Peyer's patch (tissue), 4 donors: ENCODE results near the gene SLC12A8. TPM values are rescaled to one million over a fixed set of nuclear protein-coding genes. Genes with fewer than 3 reads are reported as not detected.

Source experiments
- DNase-seq, 3 donors: peaks; one replicate each; pipeline ENCODE4 v3.0.0-alpha.2; 2017 to 2019
- H3K27ac ChIP-seq, 4 donors: fragments of 200-600 bp; sonication (generic); one replicate each; pipeline ENCODE4 v1.5.1; 2016 to 2019
- H3K27me3 ChIP-seq, 2 donors: fragments of 200-600 bp; sonication (generic); one replicate each; pipeline ENCODE4 v1.5.1; 2019
- H3K36me3 ChIP-seq, 3 donors: fragments of 200-600 bp; sonication (generic); one replicate each; pipeline ENCODE4 v1.5.1; 2016 to 2019
- H3K4me1 ChIP-seq, 4 donors: fragments of 200-600 bp; sonication (generic); one replicate each; pipeline ENCODE4 v1.5.1; 2016 to 2019
- H3K4me3 ChIP-seq, 4 donors: fragments of 200-600 bp; sonication (generic); 1 replicate in 3 of 4; 2 replicates in 1 of 4; pipeline ENCODE4 v1.5.1; 2016 to 2019; ENCODE audit warnings: mild to moderate bottlenecking in 1 of 4
- H3K9me3 ChIP-seq, 4 donors: fragments of 200-600 bp; sonication (generic); one replicate each; pipeline ENCODE4 v1.5.1; 2016 to 2019; ENCODE audit warnings: mild to moderate bottlenecking in 1 of 4
- CTCF ChIP-seq, 6 experiments: fragments of 450-650 bp in 4 of 6; fragments of 200-600 bp in 2 of 6; sonication (generic) in 1 of 6; IDR thresholded peaks; one replicate each; pipeline ENCODE4 v1.5.1; 2017 to 2019; ENCODE audit warnings: antibody characterized with exemption in 6 of 6, mild to moderate bottlenecking in 3 of 6, moderate library complexity in 1 of 6
- POLR2A ChIP-seq, 2 donors: fragments of 450-650 bp; IDR thresholded peaks; one replicate each; pipeline ENCODE4 v1.5.1; 2017; ENCODE audit warnings: antibody characterized with exemption in 2 of 2, mild to moderate bottlenecking in 2 of 2, moderate library complexity in 2 of 2
- total RNA-seq, 4 donors: library from RNA; depleted of rRNA; stranded (reverse); fragments of >200 nt; gene quantifications; one replicate each; pipeline ENCODE4 v1.1.0, GENCODE V29; 2016

Gene SLC12A8
- total RNA-seq, 4 donors from 2014 or later = 24.2 to 31.4 (median 26.3) TPM

- DNase-seq = no peak
- no peak overlapping the region for H3K4me3 ChIP-seq
- peak overlapping the region in 1 of 4 donors; percentile 21 for H3K27ac ChIP-seq
- no peaks in the 10 kb centered on the region for H3K27me3 ChIP-seq
- no peaks in the 10 kb centered on the region for H3K9me3 ChIP-seq
- TF ChIP-seq POLR2A (IDR thresholded peaks at IDR 0.05) (no peak), CTCF (IDR thresholded peaks at IDR 0.05) (no peak)
- peaks cover 0 to 13% (median 5%) of the 10 kb centered on the region in 4 donors for H3K4me1 ChIP-seq
- no peaks in the 10 kb centered on the region for H3K36me3 ChIP-seq
These were observed 75.1 kb downstream of the SLC12A8 start for GRCh38 chr3:125137358-125138033.

DNA sequence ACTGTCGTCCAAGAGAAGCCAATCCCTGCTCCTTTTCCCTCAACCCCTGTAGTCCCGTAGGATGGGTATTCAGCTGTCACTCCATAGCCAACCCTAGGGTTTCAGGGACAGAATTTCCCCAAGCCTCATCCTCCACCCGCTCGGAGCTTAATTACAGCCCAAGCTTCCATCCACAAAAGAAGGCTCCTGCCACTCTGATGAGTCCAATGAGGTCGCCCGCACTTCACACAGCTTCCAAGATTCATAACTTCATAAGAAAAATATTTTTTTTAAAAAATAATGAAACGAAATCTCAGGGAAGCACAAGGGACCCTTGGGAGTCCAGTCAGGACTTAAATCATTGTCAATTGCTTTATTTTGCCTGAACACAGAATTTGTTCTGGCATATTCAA lies 75.6 kb downstream of the SLC12A8 start:
- H3K4me3 ChIP-seq = no peak overlapping the region
- H3K9me3 ChIP-seq = no peaks in the 10 kb centered on the region
- H3K27me3 ChIP-seq = no peaks in the 10 kb centered on the region
- no peak overlapping the region for H3K27ac ChIP-seq
- DNase-seq = no peak
- peaks cover 0 to 7% (median 3%) of the 10 kb centered on the region in 4 donors for H3K4me1 ChIP-seq
- TF ChIP-seq CTCF (IDR thresholded peaks at IDR 0.05) (no peak), POLR2A (IDR thresholded peaks at IDR 0.05) (no peak)
- no peaks in the 10 kb centered on the region for H3K36me3 ChIP-seq

DNA sequence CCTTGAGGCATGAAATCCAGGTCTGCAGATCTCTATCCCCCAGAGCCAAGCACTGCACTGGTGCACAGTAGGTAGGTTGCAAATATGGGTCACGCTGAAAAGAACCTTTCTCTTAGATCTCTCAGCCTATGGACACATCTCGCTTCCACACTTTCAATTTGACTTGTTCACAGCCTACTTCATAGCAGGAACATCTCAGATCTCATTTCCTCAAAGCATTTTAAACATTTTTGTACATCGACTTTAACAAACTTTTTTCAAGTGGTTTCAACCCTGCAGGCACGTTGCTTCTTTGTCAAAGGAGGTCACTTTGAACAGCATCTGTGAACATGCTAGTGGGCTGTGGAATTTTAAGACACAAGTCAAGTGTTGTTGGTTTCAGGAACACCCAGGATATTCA lies 76.0 kb downstream of the SLC12A8 start:
- peaks cover 0 to 7% (median 2%) of the 10 kb centered on the region in 4 donors for H3K4me1 ChIP-seq
- no peaks in the 10 kb centered on the region for H3K9me3 ChIP-seq
- no peaks in the 10 kb centered on the region for H3K36me3 ChIP-seq
- H3K4me3 ChIP-seq = no peak overlapping the region
- no peak for TF ChIP-seq CTCF (IDR thresholded peaks at IDR 0.05)
- no peak for TF ChIP-seq POLR2A (IDR thresholded peaks at IDR 0.05)
- DNase-seq = no peak
- H3K27ac ChIP-seq = no peak overlapping the region
- H3K27me3 ChIP-seq = no peaks in the 10 kb centered on the region

- TF ChIP-seq CTCF (IDR thresholded peaks at IDR 0.05) (no peak), POLR2A (IDR thresholded peaks at IDR 0.05) (no peak)
- H3K4me3 ChIP-seq = no peak overlapping the region
- no peak for DNase-seq
- H3K36me3 ChIP-seq = no peaks in the 10 kb centered on the region
- H3K27me3 ChIP-seq = no peaks in the 10 kb centered on the region
- H3K27ac ChIP-seq = no peak overlapping the region
- H3K4me1 ChIP-seq = no peaks in the 10 kb centered on the region
- H3K9me3 ChIP-seq = no peaks in the 10 kb centered on the region
These were observed 77.6 kb downstream of the SLC12A8 start for GRCh38 chr3:125134952-125135351.

DNA sequence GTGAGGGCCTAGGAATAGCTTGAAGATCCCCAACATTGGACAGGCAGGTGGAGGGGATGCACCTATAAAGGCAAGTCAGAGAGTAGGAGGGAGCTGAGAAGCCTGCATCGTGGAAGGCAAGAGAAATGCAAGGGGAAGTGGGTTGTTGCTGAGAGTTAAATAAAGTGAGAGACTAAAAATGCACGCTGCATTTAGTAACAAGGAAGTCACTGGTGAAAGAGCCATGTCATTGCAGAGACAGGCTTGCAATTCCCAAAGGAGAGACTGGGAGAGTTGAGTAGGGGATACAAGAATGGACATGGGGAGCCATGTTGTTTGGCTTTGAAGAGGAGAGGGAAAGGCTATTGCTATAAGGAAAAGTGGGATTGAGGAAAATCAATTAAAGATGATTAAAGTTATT lies 79.7 kb downstream of the SLC12A8 start:
- Histone ChIP-seq H3K27ac (no peak overlapping the region), H3K4me3 (no peak overlapping the region), H3K36me3 (no peaks in the 10 kb centered on the region), H3K9me3 (no peaks in the 10 kb centered on the region), H3K4me1 (no peaks in the 10 kb centered on the region), H3K27me3 (no peaks in the 10 kb centered on the region)
- TF ChIP-seq POLR2A (IDR thresholded peaks at IDR 0.05) = no peak
- no peak for TF ChIP-seq CTCF (IDR thresholded peaks at IDR 0.05)
- DNase-seq = no peak
